ENCODE data around the gene HNF1A. TPM values are rescaled to one million over a fixed set of nuclear protein-coding genes. Genes with fewer than 3 reads are reported as not detected.

HNF1A gene
- total RNA-seq, 4 donors from 2014 or later, result 0.27 to 0.47 TPM; not detected in 2

- no peak overlapping the region for H3K4me3 ChIP-seq
- TF ChIP-seq EP300 (IDR thresholded peaks at IDR 0.05), result no peak
- no peak for TF ChIP-seq CTCF (IDR thresholded peaks at IDR 0.05)
- no peak for TF ChIP-seq POLR2AphosphoS5 (IDR thresholded peaks at IDR 0.05)
- TF ChIP-seq POLR2A (IDR thresholded peaks at IDR 0.05), result no peak
- peaks cover 0 to 20% of the 10 kb centered on the region in 2 donors for H3K36me3 ChIP-seq
- ATAC-seq, result no peak
- H3K4me1 ChIP-seq, result peaks cover 0 to 7% (median 0%) of the 10 kb centered on the region in 3 donors
- 71 to 80% methylated on average over 1 to 4 of the region's 9 CpGs for WGBS, 2 donors (ENCODE audit: low coverage in 1 of 2)
- H3K27me3 ChIP-seq, result peaks cover 27% of the 10 kb centered on the region
- H3K9me3 ChIP-seq, result no peaks in the 10 kb centered on the region
- H3K27ac ChIP-seq, result no peak overlapping the region
These were observed 19.1 kb downstream of the HNF1A start for GRCh38 chr12:120997448-120997847.

- H3K9me3 ChIP-seq, result no peaks in the 10 kb centered on the region
- no peak for ATAC-seq
- H3K4me3 ChIP-seq, result no peak overlapping the region
- TF ChIP-seq EP300 (IDR thresholded peaks at IDR 0.05), result no peak
- TF ChIP-seq POLR2AphosphoS5 (IDR thresholded peaks at IDR 0.05), result no peak
- TF ChIP-seq CTCF (IDR thresholded peaks at IDR 0.05), result no peak
- TF ChIP-seq POLR2A (IDR thresholded peaks at IDR 0.05), result no peak
- 52% methylated on average over 2 of the region's 3 CpGs; no CpG with 5 or more reads in 1 of the 2 donors for WGBS, 2 donors (ENCODE audit: low coverage in 1 of 2)
- peaks cover 27% of the 10 kb centered on the region for H3K27me3 ChIP-seq
- peaks cover 0 to 30% of the 10 kb centered on the region in 2 donors for H3K36me3 ChIP-seq
- peaks cover 0 to 7% (median 0%) of the 10 kb centered on the region in 3 donors for H3K4me1 ChIP-seq
- no peak overlapping the region for H3K27ac ChIP-seq
These were observed 20.1 kb downstream of the HNF1A start for GRCh38 chr12:120998435-120998834.

- Histone ChIP-seq H3K9me3 (no peaks in the 10 kb centered on the region), H3K36me3 (peaks cover 0 to 41% of the 10 kb centered on the region in 2 donors), H3K27ac (no peak overlapping the region), H3K4me1 (peaks cover 0 to 7% (median 0%) of the 10 kb centered on the region in 3 donors), H3K27me3 (peaks cover 27% of the 10 kb centered on the region), H3K4me3 (no peak overlapping the region)
- 26 to 46% methylated on average over 4 to 6 of the region's 23 CpGs for WGBS, 2 donors (ENCODE audit: low coverage in 1 of 2)
- ATAC-seq, result no peak
- no peak for TF ChIP-seq POLR2A (IDR thresholded peaks at IDR 0.05)
- no peak for TF ChIP-seq EP300 (IDR thresholded peaks at IDR 0.05)
- TF ChIP-seq POLR2AphosphoS5 (IDR thresholded peaks at IDR 0.05), result no peak
- TF ChIP-seq CTCF (IDR thresholded peaks at IDR 0.05), result no peak
These were observed 21.1 kb downstream of the HNF1A start for GRCh38 chr12:120999191-121000120.

- no peak for ATAC-seq
- 50% methylated on average over 3 of the region's 11 CpGs; no CpG with 5 or more reads in 1 of the 2 donors for WGBS, 2 donors (ENCODE audit: low coverage in 1 of 2)
- Histone ChIP-seq H3K36me3 (peaks cover 0 to 51% of the 10 kb centered on the region in 2 donors), H3K27me3 (peaks cover 23% of the 10 kb centered on the region), H3K4me1 (peaks cover 0 to 7% (median 0%) of the 10 kb centered on the region in 3 donors), H3K27ac (no peak overlapping the region), H3K4me3 (no peak overlapping the region), H3K9me3 (no peaks in the 10 kb centered on the region)
- TF ChIP-seq EP300 (IDR thresholded peaks at IDR 0.05), result no peak
These were observed 22.2 kb downstream of the HNF1A start for GRCh38 chr12:121000530-121000929.

GRCh38 chr12:121001060-121001459 is 22.7 kb downstream of the HNF1A start:
- Histone ChIP-seq H3K4me1 (peaks cover 0 to 7% (median 0%) of the 10 kb centered on the region in 3 donors), H3K4me3 (no peak overlapping the region), H3K36me3 (peaks cover 0 to 57% of the 10 kb centered on the region in 2 donors), H3K27me3 (peaks cover 22% of the 10 kb centered on the region), H3K9me3 (no peaks in the 10 kb centered on the region), H3K27ac (no peak overlapping the region)
- TF ChIP-seq POLR2AphosphoS5 (IDR thresholded peaks at IDR 0.05), result no peak
- no peak for TF ChIP-seq CTCF (IDR thresholded peaks at IDR 0.05)
- TF ChIP-seq POLR2A (IDR thresholded peaks at IDR 0.05), result no peak
- TF ChIP-seq EP300 (IDR thresholded peaks at IDR 0.05), result no peak
- ATAC-seq, result no peak
- WGBS, 2 donors (ENCODE audit: low coverage in 1 of 2), result no CpG with 5 or more reads among the region's 11 CpGs

Data from gastroesophageal sphincter (tissue), 4 donors.